Measurements from ENCODE around the gene STRIP1.

STRIP1 gene

GRCh38 chr1:110055493-110056284 is 21.3 kb downstream of the STRIP1 start:
- TF ChIP-seq CTCF (IDR thresholded peaks at IDR 0.05; ENCODE audit: low read depth, low read length, missing control alignments), result no peak
- DNase-seq (ENCODE audit: low read depth), result no peak
- no peak overlapping the region for H3K4me3 ChIP-seq (ENCODE audit: low read depth, low read length)
- in situ Hi-C loops (cut with HindIII; ENCODE audit: low sequenced_read_pairs), result no loop called here

- in situ Hi-C loops (cut with HindIII; ENCODE audit: low sequenced_read_pairs), result no loop called here
- TF ChIP-seq CTCF (IDR thresholded peaks at IDR 0.05; ENCODE audit: low read depth, low read length, missing control alignments), result no peak
- no peak overlapping the region for H3K4me3 ChIP-seq (ENCODE audit: low read depth, low read length)
- DNase-seq (ENCODE audit: low read depth), result no peak
Measured at GRCh38 chr1:110056285-110056683, 21.9 kb downstream of the STRIP1 start.

- DNase-seq (ENCODE audit: low read depth), result no peak
- no peak overlapping the region for H3K4me3 ChIP-seq (ENCODE audit: low read depth, low read length)
- TF ChIP-seq CTCF (IDR thresholded peaks at IDR 0.05; ENCODE audit: low read depth, low read length, missing control alignments), result no peak
- in situ Hi-C loops (cut with HindIII; ENCODE audit: low sequenced_read_pairs), result no loop called here
Measured at GRCh38 chr1:110056776-110057175, 22.4 kb downstream of the STRIP1 start.

GRCh38 chr1:110057963-110058518 is 23.6 kb downstream of the STRIP1 start:
- H3K4me3 ChIP-seq (ENCODE audit: low read depth, low read length), result no peak overlapping the region
- no peak for DNase-seq (ENCODE audit: low read depth)
- in situ Hi-C loops (cut with HindIII; ENCODE audit: low sequenced_read_pairs), result no loop called here
- TF ChIP-seq CTCF (IDR thresholded peaks at IDR 0.05; ENCODE audit: low read depth, low read length, missing control alignments), result no peak

- no peak overlapping the region for H3K4me3 ChIP-seq (ENCODE audit: low read depth, low read length)
- in situ Hi-C loops (cut with HindIII; ENCODE audit: low sequenced_read_pairs), result no loop called here
- no peak for TF ChIP-seq CTCF (IDR thresholded peaks at IDR 0.05; ENCODE audit: low read depth, low read length, missing control alignments)
- no peak for DNase-seq (ENCODE audit: low read depth)
Measured at GRCh38 chr1:110058591-110058990, 24.2 kb downstream of the STRIP1 start.

- no peak overlapping the region for H3K4me3 ChIP-seq (ENCODE audit: low read depth, low read length)
- in situ Hi-C loops (cut with HindIII; ENCODE audit: low sequenced_read_pairs), result no loop called here
- no peak for DNase-seq (ENCODE audit: low read depth)
- no peak for TF ChIP-seq CTCF (IDR thresholded peaks at IDR 0.05; ENCODE audit: low read depth, low read length, missing control alignments)
Measured at GRCh38 chr1:110059133-110059863, 24.9 kb downstream of the STRIP1 start.
